Right forelimb (tissue), 1 donor: ENCODE measurements around the gene CHAF1A.

Experiments
- DNase-seq: peaks from one replicate; pipeline ENCODE4 v3.0.0-alpha.2; 2018

Gene CHAF1A

GRCh38 chr19:4457654-4458395, 55.4 kb downstream of the CHAF1A start, which contains the start of gene UBXN6:
UBXN6 (minus strand) TSS chr19:4457794; CDS start chr19:4457697, 97 bp downstream.
- peak; percentile 98 for DNase-seq

DNA sequence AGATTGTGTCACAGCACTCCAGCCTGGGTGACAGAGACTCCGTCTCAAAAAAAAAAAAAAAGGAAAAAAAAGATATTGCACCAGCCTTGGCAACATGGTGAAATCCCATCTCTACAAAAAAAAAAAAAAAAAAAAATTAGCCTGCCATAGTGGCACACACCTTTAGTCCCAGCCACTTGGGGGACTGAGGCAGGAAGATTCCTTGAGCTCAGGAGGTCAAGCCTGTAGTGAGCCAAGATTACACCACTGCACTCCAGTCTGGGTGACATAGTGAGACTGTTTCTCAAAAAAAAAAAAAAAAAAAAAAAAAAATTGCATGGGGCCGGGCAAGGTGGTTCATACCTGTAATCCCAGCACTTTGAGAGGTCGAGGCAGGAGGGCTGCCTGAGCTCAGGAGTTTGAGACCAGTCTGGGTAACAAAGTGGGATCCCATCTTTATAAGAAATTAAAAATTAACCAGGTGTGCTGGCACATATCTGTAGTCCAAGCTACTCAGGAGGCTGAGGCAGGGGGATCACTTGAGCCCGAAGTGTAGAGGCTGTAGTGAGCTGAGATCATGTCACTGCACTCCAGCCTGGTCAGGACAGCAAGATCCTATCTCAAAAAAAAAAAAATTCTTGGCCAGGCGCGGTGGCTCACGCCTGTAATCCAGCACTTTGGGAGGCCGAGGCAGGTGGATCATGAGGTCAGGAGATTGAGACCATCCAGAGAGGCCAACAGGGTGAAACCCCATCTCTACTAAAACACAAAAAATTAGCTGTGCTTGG, 62.6 kb downstream of the CHAF1A start:
- no peak for DNase-seq

GRCh38 chr19:4467835-4468234, 65.4 kb downstream of the CHAF1A start:
- no peak for DNase-seq

- peak; percentile 98 for DNase-seq
Observed at GRCh38 chr19:4471403-4472173, 69.1 kb downstream of the CHAF1A start.

DNA sequence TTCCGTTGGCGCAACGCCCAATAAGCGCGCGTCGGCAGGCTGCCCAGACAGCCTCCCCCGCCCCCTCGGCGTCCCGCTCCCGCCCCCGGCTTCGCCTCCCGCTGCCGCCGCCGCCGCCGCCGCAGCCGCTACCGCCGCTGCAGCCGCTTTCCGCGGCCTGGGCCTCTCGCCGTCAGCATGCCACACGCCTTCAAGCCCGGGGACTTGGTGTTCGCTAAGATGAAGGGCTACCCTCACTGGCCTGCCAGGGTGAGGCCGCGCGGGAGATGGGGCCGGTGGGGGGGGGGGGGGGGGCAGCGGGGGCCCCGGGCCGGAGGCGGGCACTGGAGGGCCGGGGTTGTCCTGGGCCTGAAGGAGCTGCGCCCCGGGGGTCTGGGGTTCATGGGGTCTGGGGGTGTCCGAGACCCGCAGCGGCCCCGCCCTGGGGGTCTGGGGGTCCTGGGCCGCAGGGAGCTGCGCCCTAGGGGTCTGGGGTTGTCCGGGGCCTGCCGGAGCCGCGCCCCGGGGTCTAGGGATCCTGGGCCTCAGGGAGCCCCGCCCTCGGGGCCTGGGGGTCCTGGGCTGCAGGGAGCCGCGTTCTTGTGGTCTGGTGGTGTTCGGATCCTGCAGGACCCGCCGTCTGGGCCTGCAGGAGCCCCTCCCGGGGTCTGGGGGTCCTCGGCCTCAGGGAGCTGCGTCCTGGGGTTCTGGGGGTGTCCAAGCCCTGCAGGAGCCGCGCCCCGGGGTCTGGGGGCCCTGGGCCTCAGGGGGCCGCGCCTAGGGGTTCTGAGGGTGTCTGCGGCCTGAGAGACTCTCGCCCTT, 69.9 kb downstream of the CHAF1A start, which contains the start of gene HDGFL2:
HDGFL2 (plus strand) TSS at position 124 of the 801 bp plus-strand sequence; CDS start at position 178, 54 bp downstream.
- no peak for DNase-seq

DNA sequence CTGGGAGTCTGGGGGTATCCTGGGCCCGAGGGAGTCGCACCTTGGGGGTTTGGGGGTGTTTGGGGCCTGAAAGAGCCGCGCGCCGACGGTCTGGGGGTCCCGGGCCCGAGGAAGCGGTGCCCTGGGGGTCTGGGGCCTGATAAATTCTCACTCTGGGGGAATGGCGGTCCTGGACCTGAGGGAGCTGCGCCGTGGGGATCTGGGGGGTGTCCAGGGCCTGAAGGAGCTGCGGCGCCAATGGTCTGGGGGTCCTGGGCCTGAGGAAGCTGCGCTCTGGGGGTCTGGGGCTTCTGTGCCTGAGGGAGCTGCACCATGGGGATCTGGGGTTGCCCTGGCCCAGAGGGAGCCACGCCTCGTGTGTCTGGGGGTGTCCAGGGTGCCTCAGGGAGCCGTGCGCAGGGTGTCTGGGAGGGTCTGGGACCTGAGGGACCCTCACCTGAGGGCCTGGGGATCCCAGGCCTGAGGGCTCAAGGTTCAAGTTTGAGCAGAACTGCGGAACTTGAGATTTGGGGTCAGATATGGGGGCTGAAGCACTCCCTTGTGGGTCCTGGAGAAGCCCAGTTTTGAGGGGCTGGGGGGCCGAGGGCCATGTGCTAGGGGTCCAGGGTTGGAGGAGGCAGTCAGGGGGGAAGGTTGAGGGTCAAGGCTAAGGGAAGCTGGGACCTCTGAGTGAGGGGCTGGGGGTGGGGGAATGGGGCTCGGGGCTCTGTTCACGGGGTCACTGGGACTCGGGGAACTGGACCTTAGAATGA, 70.7 kb downstream of the CHAF1A start:
- DNase-seq: no peak

GRCh38 chr19:4473763-4474513, 71.5 kb downstream of the CHAF1A start:
- DNase-seq: no peak

DNA sequence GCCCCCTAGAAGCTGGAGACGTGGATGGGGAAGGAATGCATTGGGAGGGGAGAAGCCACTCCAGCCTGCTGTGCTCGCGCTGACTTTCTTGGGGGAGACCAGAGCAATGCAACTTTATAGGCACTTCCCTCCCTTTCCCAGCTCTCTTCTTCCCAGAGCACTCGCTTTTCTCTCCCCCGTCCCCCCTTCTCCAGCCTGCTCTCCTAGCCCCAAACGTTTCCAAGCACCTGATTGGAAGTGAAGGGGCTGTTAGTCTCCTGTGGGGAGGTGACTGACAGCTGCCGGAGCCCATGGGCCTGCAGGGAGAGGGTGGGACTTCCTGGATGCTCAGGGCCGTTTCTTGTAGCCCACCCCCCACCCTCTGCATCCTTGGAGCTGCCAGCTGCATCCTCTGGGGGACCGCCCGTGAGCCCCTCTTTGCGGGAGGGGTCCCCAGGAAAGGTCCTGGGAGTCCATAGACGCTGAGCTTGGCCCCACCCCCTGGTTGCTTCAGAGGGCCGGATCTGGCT, 72.1 kb downstream of the CHAF1A start:
- DNase-seq: peak; percentile 68

DNA sequence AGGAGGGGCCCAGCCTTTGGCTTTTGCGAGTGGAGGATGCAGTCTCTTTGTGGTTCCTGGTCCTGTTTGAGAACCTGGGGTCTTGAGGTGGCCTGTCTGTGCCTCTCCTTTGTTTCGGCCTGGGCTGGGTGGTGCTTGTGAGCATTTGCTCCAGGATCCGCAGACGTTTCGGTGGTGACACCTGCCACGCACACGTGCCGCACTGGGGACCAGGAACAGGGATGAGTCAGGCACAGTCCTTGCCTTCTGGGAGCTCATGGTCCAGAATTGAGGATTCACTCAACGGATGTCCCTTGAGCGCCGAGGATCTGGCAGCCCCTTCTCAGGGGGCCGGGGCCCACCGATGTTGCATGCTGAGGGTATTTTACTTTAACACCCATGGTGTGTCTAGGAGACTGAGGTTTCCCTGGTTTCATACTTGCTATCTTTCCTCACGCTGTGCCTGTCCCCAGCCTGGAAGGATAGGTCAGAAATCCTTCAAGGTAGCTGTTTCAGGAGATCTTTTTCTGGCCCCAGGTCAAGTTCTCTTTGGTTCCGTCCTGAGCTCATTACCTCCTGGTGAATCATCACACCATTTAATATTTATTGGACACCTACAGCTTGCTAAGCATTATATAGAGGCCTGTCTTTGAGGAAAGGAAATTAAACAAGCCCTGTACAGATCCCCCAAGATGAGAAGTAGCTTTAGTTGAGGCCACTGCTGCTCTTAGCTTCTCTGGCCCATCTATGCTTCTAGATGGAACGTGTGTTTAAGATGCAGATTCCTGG, 74.8 kb downstream of the CHAF1A start:
- no peak for DNase-seq

DNA sequence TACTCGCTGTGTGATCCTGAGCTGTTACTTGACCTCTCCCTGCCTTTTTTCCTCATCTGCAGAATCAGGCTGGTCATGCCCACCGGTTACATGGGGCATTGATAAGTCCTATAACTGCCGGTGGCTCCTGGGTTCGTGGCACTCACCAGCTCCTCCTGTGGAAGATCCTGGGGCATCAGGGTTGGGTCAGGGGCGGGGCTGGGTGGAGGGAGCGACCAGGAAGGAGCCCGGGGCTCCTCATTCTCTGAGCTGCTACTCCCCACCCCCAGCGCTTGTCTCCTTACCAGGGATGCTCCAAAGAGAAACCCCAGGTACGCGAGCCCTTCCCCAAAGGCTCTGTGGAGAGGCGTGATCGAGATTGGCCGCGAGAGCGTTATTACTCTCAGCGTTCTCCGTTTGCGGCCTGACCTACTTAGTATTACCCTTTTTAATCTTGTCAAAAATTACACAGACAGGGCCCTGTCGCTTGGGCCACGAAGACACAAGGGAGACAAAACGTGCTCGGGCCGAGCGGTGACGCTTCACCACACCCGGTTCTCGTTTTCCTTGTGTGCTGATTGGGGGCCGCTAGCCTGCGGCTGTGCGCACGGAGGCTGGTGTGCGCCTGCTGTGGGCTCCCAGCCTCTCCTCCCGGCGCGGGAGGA, 80.4 kb downstream of the CHAF1A start:
- DNase-seq: no peak

DNA sequence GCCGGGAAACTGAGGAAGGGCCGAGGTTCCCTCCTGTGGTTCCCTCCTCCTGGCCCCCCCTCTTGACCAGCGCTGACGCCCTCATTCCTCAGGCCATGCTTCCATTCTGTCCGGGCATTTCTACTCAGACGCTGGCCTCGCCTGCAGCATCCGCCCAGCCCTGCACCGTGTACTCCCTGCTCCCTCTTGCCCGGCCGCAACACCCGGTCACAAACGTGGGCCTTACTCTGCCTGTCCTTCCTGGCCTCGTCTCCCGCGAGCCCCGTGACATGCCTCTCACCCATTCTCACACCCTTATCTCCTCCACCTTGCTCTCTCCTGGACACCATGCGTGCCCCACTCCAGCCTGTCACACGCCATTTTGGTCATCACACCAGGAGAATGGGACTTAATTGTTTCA, 80.9 kb downstream of the CHAF1A start:
- no peak for DNase-seq

- DNase-seq: no peak
Observed at GRCh38 chr19:4487572-4487971, 85.1 kb downstream of the CHAF1A start.

DNA sequence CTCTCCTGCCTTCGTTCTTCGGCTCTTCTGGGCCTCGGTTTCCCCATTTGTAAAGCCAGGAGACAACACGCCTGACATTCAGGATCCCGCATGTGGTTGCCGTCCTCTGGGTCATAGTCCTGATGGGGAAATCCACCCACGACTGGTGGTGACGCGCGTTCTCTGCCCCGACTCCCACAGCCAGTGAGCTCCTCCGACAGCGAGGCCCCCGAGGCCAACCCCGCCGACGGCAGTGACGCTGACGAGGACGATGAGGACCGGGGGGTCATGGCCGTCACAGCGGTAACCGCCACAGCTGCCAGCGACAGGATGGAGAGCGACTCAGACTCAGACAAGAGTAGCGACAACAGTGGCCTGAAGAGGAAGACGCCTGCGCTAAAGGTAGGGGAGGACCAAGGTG, 86.1 kb downstream of the CHAF1A start:
- no peak for DNase-seq

GRCh38 chr19:4491446-4491845, 89.0 kb downstream of the CHAF1A start:
- no peak for DNase-seq

DNA sequence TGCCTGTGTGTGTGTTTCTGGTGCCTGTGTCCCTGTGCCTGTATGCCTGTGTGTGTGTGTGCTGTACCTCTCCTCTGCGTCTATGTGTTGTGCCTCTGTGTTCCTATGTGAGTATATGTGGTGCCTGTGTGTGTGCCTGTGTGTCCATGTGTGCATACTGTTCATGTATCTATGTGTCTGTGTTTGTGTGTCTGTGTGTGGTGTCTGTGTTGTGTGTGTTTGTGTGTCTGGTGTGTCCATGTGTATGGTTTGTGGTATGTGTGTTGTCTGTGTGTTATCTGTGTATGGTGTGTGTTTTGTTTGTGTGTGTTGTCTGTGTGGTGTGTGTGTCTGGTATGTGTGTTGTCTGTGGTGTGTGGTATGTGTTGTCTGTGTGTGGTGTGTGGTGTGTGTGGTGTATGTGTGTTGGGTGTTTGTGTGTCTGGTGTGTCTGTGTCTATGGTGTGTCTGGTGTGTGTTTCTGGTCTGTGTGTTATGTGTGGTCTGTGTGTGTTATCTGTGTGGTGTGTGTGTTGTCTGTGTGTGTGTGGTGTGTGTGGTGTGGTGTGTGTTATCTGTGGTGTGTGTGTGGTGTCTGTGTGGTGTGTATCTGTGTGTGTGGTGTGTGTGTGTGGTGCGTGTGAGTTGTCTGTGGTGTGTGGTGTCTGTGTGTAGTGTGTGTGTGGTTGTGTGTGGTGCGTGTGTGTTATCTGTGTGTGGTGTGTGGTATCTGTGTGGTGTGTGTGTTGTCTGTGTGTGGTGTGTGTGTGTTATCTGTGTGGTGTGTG, 90.1 kb downstream of the CHAF1A start:
- DNase-seq: no peak
